SK-N-MC (cell line): ENCODE results near the gene HIGD1C.
A peak's percentile ranks its signal among the peaks of the same experiment; 100 is the strongest.
"Not testable (repeated sequence)": the region's sequence is repeated elsewhere in the genome, so short reads cannot be mapped to it uniquely, and the experiment has no call there.

ENCODE experiments used
- DNase-seq: peaks from one replicate; pipeline ENCODE4 v3.0.0-alpha.2; 2011; ENCODE audit warnings: low read depth, low spot score
- H3K27ac ChIP-seq: fragments of 200-600 bp; sonication (generic); 2 replicates; pipeline ENCODE4 v1.5.1; 2016; ENCODE audit warnings: mixed run types
- H3K36me3 ChIP-seq: fragments of 200-600 bp; sonication (generic); 2 replicates; pipeline ENCODE4 v1.6.1; 2017; ENCODE audit warnings: antibody characterized with exemption, low read length, mixed read lengths; ENCODE audit not compliant: insufficient read depth
- H3K4me3 ChIP-seq: fragments of 200-600 bp; sonication (generic); 2 replicates; pipeline ENCODE4 v1.5.1; 2016
- H3K9ac ChIP-seq: fragments of 200-600 bp; sonication (generic); 2 replicates; pipeline ENCODE4 v1.8.0; 2017; ENCODE audit warnings: mixed run types, mixed read lengths; ENCODE audit not compliant: insufficient read length
- H3K9me3 ChIP-seq: fragments of 200-600 bp; sonication (generic); 2 replicates; pipeline ENCODE4 v1.6.1; 2017; ENCODE audit warnings: low read depth, mild to moderate bottlenecking, antibody characterized with exemption, low read length, moderate library complexity, mixed read lengths
- EZH2 ChIP-seq: fragments of 200-600 bp; sonication (generic); IDR thresholded peaks from one replicate; pipeline ENCODE4 v1.6.1; 2017; ENCODE audit warnings: antibody characterized with exemption
- FOXP2 ChIP-seq: optimal IDR thresholded peaks from 2 replicates; pipeline ENCODE3; 2011; ENCODE audit warnings: mild to moderate bottlenecking, moderate library complexity; ENCODE audit not compliant: insufficient read depth; ENCODE audit errors: extremely low read length, control extremely low read depth
- POLR2AphosphoS5 ChIP-seq: IDR thresholded peaks from 2 replicates; pipeline ENCODE4 v1.6.1; 2012; ENCODE audit warnings: mild to moderate bottlenecking, low read depth, low read length, borderline replicate concordance

The HIGD1C gene

DNA sequence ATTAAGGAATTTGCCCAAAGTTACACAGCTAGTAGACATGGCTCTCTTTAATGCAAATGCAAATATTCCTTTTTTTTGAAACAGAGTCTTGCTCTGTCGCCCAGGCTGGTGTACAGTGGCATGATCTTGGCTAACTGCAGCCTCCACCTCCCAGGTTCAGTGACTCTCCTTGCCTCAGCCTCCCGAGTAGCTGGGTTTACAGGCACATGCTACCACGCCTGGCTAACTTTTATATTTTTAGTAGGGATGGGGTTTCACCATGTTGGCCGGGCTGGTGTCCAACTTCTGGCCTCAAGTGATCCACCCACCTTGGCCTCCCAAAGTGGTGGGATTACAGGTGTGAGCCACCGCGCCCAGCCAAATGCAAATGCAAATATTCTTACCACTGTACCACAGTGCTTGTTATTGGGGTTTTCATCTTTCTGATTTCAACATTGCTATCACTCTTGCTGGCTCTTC is 24.5 kb upstream of the HIGD1C start:
- Histone ChIP-seq H3K9ac (peak overlapping the region; percentile 17), H3K9me3 (no peaks in the 10 kb centered on the region), H3K27ac (peak overlapping the region; percentile 51; the same call in 1 of the 2 replicates), H3K36me3 (0 out of 2 replicates have a peak, but pooled peaks cover 5% of the 10 kb centered on the region), H3K4me3 (peak overlapping the region; percentile 77)
- DNase-seq, result no peak
- TF ChIP-seq EZH2 (no peak), FOXP2 (no peak), POLR2AphosphoS5 (no peak)

DNA sequence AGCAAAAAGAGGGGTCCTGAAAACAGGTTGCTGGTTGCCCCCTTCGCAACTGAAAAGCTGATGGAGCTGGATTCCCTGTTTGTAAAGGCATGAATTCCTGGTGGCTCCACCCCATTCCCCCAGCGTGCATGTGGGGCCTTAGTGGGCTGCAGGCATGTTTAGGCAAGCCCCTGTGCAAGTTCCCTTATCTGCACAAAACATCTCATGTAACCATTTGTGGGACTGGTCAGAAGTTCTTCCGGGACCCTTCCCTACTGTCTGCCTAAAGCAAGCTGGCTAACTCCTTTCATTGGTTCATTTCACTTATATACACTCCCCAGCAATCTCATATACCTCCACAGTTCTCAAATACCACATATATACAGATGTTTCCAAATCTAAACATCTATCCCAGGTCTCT is 24.0 kb upstream of the HIGD1C start:
- DNase-seq, result no peak
- no peak for TF ChIP-seq EZH2
- TF ChIP-seq FOXP2, result no peak
- no peak for TF ChIP-seq POLR2AphosphoS5
- Histone ChIP-seq H3K9me3 (no peaks in the 10 kb centered on the region), H3K36me3 (0 out of 2 replicates have a peak, but pooled peaks cover 5% of the 10 kb centered on the region), H3K9ac (no peak overlapping the region), H3K4me3 (no peak overlapping the region), H3K27ac (no peak overlapping the region)

DNA sequence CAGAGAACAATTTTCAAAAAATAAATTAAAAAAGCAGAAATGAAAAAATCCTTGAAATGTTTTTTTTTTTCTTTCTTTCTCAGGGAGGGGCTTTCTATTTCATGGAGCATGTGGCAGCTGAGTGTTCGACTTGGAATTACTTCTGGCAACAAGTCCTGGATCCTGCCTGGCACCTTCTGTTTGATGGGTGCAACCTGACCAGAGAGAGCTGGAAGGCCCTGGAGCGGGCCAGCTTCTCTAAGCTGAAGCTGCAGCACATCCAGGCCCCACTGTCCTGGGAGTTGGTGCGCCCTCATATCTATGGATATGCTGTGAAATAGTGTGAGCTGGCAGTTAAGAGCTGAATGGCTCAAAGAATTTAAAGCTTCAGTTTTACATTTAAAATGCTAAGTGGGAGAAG is 22.5 kb upstream of the HIGD1C start:
- Histone ChIP-seq H3K36me3 (0 out of 2 replicates have a peak, but pooled peaks cover 5% of the 10 kb centered on the region), H3K4me3 (no peak overlapping the region), H3K27ac (no peak overlapping the region), H3K9me3 (no peaks in the 10 kb centered on the region), H3K9ac (no peak overlapping the region)
- no peak for TF ChIP-seq EZH2
- no peak for TF ChIP-seq FOXP2
- no peak for TF ChIP-seq POLR2AphosphoS5
- no peak for DNase-seq

DNA sequence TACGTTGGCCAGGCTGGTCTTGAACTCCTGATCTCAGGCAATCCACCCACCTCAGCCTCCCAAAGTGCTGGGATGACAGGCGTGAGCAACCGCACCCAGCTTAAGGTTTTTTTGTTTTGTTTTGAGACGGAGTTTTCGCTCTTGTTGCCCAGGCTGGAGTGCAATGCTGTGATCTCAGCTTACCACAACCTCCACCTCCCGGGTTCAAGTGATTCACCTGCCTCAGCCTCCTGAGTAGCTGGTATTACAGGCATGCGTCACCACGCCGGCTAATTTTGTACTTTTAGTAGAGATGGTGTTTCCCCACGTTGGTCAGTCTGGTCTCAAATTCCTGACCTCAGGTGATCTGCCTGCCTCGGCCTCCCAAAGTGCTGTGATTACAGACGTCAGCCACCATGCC is 21.9 kb upstream of the HIGD1C start:
- not testable (repeated sequence) for H3K4me3 ChIP-seq, DNase-seq, H3K9me3 ChIP-seq, H3K9ac ChIP-seq, H3K27ac ChIP-seq, H3K36me3 ChIP-seq

DNA sequence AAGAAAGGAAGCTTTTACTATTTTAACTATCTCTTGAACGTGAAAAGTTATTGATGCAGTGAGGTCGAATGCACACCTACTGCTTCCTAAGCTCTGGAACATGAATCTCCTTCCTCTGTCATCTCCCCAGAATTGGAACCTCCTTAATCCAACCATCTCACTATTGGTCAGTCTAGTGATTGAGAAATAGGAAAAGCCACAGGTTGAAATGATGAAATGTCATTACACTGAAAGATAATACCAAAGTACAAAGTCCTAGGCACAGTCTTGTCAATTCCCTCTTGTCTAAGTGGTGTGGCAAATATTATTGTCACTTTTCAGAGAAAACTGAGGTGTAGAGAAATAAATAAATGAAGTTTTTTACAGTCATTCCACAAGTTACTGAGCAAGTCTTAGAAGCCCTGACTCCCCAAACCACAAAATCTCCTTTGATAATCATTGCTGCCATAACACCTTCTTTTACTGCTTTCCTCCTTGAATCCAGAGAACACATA is 19.5 kb upstream of the HIGD1C start:
- DNase-seq, result no peak
- Histone ChIP-seq H3K9me3 (no peaks in the 10 kb centered on the region), H3K27ac (no peak overlapping the region), H3K9ac (no peak overlapping the region), H3K36me3 (0 out of 2 replicates have a peak, but pooled peaks cover 5% of the 10 kb centered on the region), H3K4me3 (no peak overlapping the region)
- TF ChIP-seq FOXP2, result no peak
- TF ChIP-seq EZH2, result no peak
- no peak for TF ChIP-seq POLR2AphosphoS5

DNA sequence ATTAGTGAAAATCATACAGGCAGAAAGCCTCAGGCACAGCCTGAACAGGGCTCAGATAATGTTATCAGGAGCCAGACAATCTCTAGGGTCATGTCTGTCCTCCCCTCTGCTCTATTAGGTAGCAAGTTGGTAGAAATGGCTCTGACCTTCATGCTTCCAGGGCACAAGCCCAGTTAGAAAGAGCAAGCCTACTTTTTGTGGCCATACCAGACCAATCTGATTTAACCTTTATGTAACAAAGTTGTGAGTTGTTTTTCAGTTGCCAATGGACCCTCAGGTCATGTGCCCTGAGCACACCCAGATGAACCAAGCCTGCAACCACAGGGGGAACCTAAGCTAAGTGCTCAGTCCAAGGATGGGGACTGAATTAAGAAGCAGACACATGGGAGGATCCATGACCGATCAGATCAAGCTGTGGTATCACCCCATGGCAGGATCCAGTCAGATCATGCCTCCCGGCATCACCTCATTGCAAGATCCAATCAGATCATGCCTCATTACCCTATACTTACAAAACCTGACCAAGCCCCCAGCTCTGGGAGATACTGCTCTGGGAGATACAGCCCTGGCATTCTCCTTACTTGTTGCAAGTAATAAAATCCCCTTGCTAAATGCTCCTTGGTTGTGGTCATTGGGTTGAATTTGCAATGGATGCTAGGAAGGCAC is 18.8 kb upstream of the HIGD1C start:
- Histone ChIP-seq H3K4me3 (no peak overlapping the region), H3K9me3 (no peaks in the 10 kb centered on the region), H3K36me3 (0 out of 2 replicates have a peak, but pooled peaks cover 5% of the 10 kb centered on the region), H3K27ac (no peak overlapping the region), H3K9ac (no peak overlapping the region)
- DNase-seq, result no peak
- TF ChIP-seq FOXP2 (no peak), EZH2 (no peak), POLR2AphosphoS5 (no peak)

DNA sequence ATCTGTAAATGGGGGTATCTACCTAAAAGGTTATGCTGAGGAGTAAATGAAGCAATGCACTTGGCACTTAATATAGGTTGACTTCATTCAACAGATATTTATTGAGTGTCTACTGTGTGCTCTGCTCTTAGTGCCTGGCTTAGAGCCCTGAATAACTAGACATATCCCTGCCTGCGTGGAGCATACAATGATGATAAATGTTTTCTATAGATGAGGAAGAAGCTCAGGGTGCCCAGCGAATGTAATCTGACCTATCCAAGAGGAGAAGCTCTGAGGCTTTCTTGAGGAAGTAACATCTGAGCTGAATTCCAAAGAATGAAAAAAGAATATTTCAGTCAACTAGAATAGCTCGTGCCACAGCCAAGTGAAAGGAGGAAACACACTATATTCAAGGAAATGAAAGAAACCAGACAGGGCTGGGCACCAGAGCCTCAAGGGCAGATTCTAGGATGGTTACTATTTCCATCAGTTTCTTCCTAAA is 17.9 kb upstream of the HIGD1C start:
- DNase-seq, result no peak
- H3K4me3 ChIP-seq, result no peak overlapping the region
- H3K36me3 ChIP-seq, result 0 out of 2 replicates have a peak, but pooled peaks cover 5% of the 10 kb centered on the region
- H3K9ac ChIP-seq, result no peak overlapping the region
- no peak for TF ChIP-seq FOXP2
- no peak for TF ChIP-seq POLR2AphosphoS5
- no peak for TF ChIP-seq EZH2
- no peaks in the 10 kb centered on the region for H3K9me3 ChIP-seq
- peak overlapping the region; percentile 72 for H3K27ac ChIP-seq

DNA sequence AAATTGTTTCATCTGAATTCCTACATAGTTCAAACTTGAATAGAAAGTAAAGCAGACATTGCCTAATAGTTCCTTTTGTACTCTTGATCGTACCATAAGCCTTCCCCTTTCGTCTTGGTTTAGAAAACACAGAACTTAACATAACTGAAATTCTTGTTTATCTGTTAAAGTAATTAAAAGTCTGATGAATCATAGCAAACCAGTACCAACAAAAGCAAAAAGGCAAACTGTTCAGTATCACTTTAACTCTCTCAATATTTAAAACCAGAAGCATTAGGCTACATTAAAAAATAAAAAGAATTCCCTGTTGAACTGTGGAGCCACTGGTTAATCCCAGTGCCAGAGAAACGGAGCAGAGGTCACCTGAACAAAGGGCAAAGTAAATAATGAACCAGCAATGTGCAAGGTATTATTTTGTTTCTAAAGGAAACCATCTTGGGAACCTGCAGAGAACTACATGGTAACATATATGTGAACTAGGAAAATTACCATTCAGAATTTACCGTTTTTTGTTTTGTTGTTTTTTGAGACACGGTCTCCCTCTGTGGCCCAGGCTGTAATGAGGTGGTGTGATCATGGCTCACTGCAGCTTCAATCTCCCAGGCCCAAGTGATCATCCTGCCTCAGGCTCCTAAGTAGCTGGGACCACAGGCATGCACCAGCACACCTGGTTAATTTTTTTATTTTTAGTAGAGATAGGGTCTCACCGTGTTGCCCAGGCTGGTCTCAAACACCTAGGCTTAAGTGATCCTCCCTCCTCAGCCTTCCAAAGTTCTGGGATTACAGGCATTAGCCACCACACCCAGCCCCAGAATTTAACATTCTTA is 17.1 kb upstream of the HIGD1C start:
- no peak overlapping the region for H3K9ac ChIP-seq
- TF ChIP-seq FOXP2 (no peak), EZH2 (no peak), POLR2AphosphoS5 (no peak)
- no peaks in the 10 kb centered on the region for H3K9me3 ChIP-seq
- H3K27ac ChIP-seq, result peak overlapping the region; percentile 72
- no peak for DNase-seq
- 0 out of 2 replicates have a peak, but pooled peaks cover 5% of the 10 kb centered on the region for H3K36me3 ChIP-seq
- no peak overlapping the region for H3K4me3 ChIP-seq

DNA sequence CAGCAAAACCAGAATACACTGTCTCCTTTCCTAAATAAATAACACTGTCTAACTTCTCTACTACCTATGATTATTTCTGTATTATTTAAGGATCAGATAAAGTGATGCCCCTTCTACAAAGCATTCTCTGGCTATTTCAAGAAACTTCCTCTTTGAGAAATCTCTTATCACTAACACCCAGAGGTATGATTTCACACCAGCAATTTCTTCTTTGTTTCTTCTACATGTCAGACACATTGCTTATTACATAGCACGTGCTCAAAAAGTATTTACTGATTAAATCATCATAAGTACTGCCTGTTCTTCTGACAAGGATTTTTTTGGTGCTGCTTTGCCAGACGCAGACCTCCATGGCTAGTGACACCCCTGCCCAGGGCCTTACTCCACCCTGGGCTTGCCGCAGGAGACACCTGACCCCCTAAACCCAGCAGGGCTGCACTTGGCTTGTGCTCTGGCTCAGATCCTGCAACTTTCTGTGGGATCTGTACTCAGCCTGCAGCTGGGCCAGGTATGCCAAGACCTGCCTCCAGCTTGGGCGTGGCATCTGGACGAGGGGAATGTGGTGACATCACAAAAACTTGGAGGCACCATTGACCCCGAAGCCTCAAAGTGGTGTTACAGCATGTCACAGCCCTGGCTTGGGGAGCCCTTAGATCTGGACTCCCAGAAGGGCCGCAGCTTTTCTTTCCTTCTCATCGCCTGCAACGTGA is 15.4 kb upstream of the HIGD1C start:
- H3K36me3 ChIP-seq, result no peaks in the 10 kb centered on the region
- no peak for DNase-seq
- TF ChIP-seq POLR2AphosphoS5, result no peak
- TF ChIP-seq EZH2, result no peak
- no peak for TF ChIP-seq FOXP2

More for the DNA sequence above, 15.4 kb upstream of the HIGD1C start:
- Histone ChIP-seq H3K9ac (no peak overlapping the region), H3K4me3 (no peak overlapping the region), H3K9me3 (no peaks in the 10 kb centered on the region), H3K27ac (no peak overlapping the region)
